IMR-90 (cell line): ENCODE measurements around the gene CDH22. TPM values are rescaled to one million over a fixed set of nuclear protein-coding genes. Genes with fewer than 3 reads are reported as not detected.

ENCODE experiments used
- ATAC-seq: fragments of 200-7000 bp; cut with Tn5 transposase; 2 replicates; pipeline ENCODE4 v1.9.1; 2020; ENCODE audit warnings: low read depth, mild to moderate bottlenecking, moderate library complexity
- BruUV-seq: library from RNA; stranded (reverse); fragments of 400-500 nt; replicated peaks from 2 replicates; lab custom pipeline; 2021; lab: Mats Ljungman, UMichigan
- CTCF ChIA-PET: fragments of 300-600 bp; formaldehyde crosslinking; extraction: SDS; loops from one replicate; lab custom pipeline; 2021; ENCODE audit warnings: antibody characterized with exemption; lab: Yijun Ruan, JAX
- POLR2A ChIA-PET: fragments of 300-600 bp; sonication (Branson Sonifier 250); formaldehyde crosslinking; loops from one replicate; lab custom pipeline; 2022; ENCODE audit warnings: antibody characterized with exemption; ENCODE audit not compliant: unreplicated experiment; lab: Charles Lee
- DNase-seq: peaks from one replicate; pipeline ENCODE4 v3.0.0; 2013
- H2AFZ ChIP-seq: replicated peaks from 2 replicates; pipeline ENCODE3; 2013; ENCODE audit warnings: low read length, mild to moderate bottlenecking; ENCODE audit not compliant: poor library complexity
- H2AK5ac ChIP-seq: 2 replicates; pipeline ENCODE4 v1.6.1; 2013; ENCODE audit warnings: low read depth, low read length, inconsistent platforms
- H2AK9ac ChIP-seq: replicated peaks from 2 replicates; pipeline ENCODE3; 2013; ENCODE audit warnings: mild to moderate bottlenecking, low read depth, low read length, moderate library complexity; ENCODE audit not compliant: poor library complexity
- H2BK120ac ChIP-seq: 2 replicates; pipeline ENCODE4 v1.6.1; 2013; ENCODE audit warnings: low read depth, low read length, inconsistent platforms
- H2BK15ac ChIP-seq: 3 replicates; pipeline ENCODE4 v1.6.1; 2013; ENCODE audit warnings: low read depth, low read length, inconsistent platforms
- H2BK20ac ChIP-seq: 2 replicates; pipeline ENCODE4 v1.6.1; 2013; ENCODE audit warnings: low read depth, mild to moderate bottlenecking, inconsistent platforms, low read length, moderate library complexity
- H2BK5ac ChIP-seq: 2 replicates; pipeline ENCODE4 v1.6.1; 2013; ENCODE audit warnings: mild to moderate bottlenecking, low read depth, low read length, inconsistent platforms; ENCODE audit not compliant: poor library complexity, severe bottlenecking
- H3K14ac ChIP-seq: replicated peaks from 2 replicates; pipeline ENCODE4 v1.6.1; 2013; ENCODE audit warnings: low read depth, low read length, inconsistent platforms
- H3K18ac ChIP-seq: 2 replicates; pipeline ENCODE4 v1.6.1; 2013; ENCODE audit warnings: low read depth, low read length, control low read depth
- H3K23ac ChIP-seq: 2 replicates; pipeline ENCODE4 v1.6.1; 2013; ENCODE audit warnings: low read depth, low read length, inconsistent platforms
- H3K27ac ChIP-seq: 2 replicates; pipeline ENCODE4 v1.5.1; 2013; ENCODE audit warnings: mild to moderate bottlenecking, control low read depth, low read length; ENCODE audit not compliant: insufficient read depth
- H3K27me3 ChIP-seq: 2 replicates; pipeline ENCODE4 v1.6.1; 2013; ENCODE audit warnings: low read length; ENCODE audit not compliant: control insufficient read depth, insufficient read depth
- H3K36me3 ChIP-seq: 2 replicates; pipeline ENCODE4 v1.6.1; 2013; ENCODE audit warnings: low read length, mixed read lengths; ENCODE audit not compliant: control insufficient read depth, insufficient read depth
- H3K4ac ChIP-seq: 2 replicates; pipeline ENCODE4 v1.6.1; 2013; ENCODE audit warnings: low read depth, low read length, inconsistent platforms
- H3K4me1 ChIP-seq: 2 replicates; pipeline ENCODE4 v1.6.1; 2013; ENCODE audit warnings: low read length, mixed read lengths; ENCODE audit not compliant: control insufficient read depth, insufficient read depth
- H3K4me2 ChIP-seq: 2 replicates; pipeline ENCODE4 v1.6.1; 2013; ENCODE audit warnings: low read depth, mild to moderate bottlenecking, control low read depth, low read length, moderate library complexity
- H3K4me3 ChIP-seq: 2 replicates; pipeline ENCODE4 v1.5.1; 2013; ENCODE audit warnings: low read depth, mild to moderate bottlenecking, control low read depth, low read length, moderate library complexity; ENCODE audit not compliant: insufficient read depth
- H3K56ac ChIP-seq: 2 replicates; pipeline ENCODE4 v1.6.1; 2013; ENCODE audit warnings: low read length, inconsistent platforms; ENCODE audit not compliant: insufficient read depth; ENCODE audit errors: extremely low read depth
- H3K79me1 ChIP-seq, 2 experiments: 2 replicates each; pipeline ENCODE4 v1.6.1; 2013; ENCODE audit warnings: low read length in 2 of 2, inconsistent platforms in 1 of 2, low read depth in 1 of 2
- H3K9ac ChIP-seq: 2 replicates; pipeline ENCODE4 v1.6.1; 2013; ENCODE audit warnings: low read depth, low read length, control low read depth
- H3K9me1 ChIP-seq: 2 replicates; pipeline ENCODE4 v1.6.1; 2013; ENCODE audit warnings: low read length, inconsistent platforms; ENCODE audit not compliant: insufficient read depth
- H3K9me3 ChIP-seq: 2 replicates; pipeline ENCODE4 v1.6.1; 2013; ENCODE audit warnings: low read length; ENCODE audit not compliant: control insufficient read depth, insufficient read depth
- H4K20me1 ChIP-seq: 2 replicates; pipeline ENCODE4 v1.6.1; 2013; ENCODE audit warnings: low read length, inconsistent platforms; ENCODE audit not compliant: insufficient read depth
- H4K5ac ChIP-seq: 2 replicates; pipeline ENCODE4 v1.6.1; 2013; ENCODE audit warnings: mild to moderate bottlenecking, low read depth, low read length, control low read depth
- H4K8ac ChIP-seq, 2 experiments: 2 replicates each; pipeline ENCODE4 v1.6.1; 2013; ENCODE audit warnings: low read depth in 2 of 2, low read length in 2 of 2, control low read depth in 1 of 2, inconsistent platforms in 1 of 2
- H4K91ac ChIP-seq: 2 replicates; pipeline ENCODE4 v1.6.1; 2013; ENCODE audit warnings: low read depth, low read length, inconsistent platforms; ENCODE audit not compliant: insufficient read depth
- RCOR1 ChIP-seq: IDR thresholded peaks from 2 replicates; pipeline ENCODE4 v1.6.1; 2012; ENCODE audit warnings: mild to moderate bottlenecking, low read length, improper control_type of control experiment; ENCODE audit not compliant: insufficient replicate concordance
- WGBS, 2 experiments: methylation state at CpG; one replicate each; pipeline versions ENCODE4 v1.1.5 to v1.1.7; 2013; ENCODE audit warnings: missing lambda C conversion rate in 2 of 2; ENCODE audit not compliant: insufficient read length in 1 of 2; ENCODE audit errors: extremely low coverage in 2 of 2; 5-methylcytosine and 5-hydroxymethylcytosine counted together
- dilution Hi-C: fragments of 300-500 bp; cut with HindIII; formaldehyde crosslinking; loops from one replicate; pipeline ENCODE4 v1.14.3; 2018; ENCODE audit warnings: low sequenced_read_pairs; ENCODE audit not compliant: unreplicated experiment
- in situ Hi-C: fragments of 300-500 bp; cut with MboI; formaldehyde crosslinking; loops from 3 replicates; pipeline ENCODE4 v1.14.3; 2019; ENCODE audit warnings: low sequenced_read_pairs, inconsistent platforms, mixed read lengths
- intact Hi-C: fragments of 100-400 bp; cut with micrococcal nuclease; formaldehyde crosslinking; loops from 2 replicates; pipeline ENCODE4 v1.10.0; 2022
- polyA plus RNA-seq, 3 experiments: library from polyadenylated mRNA; depleted of rRNA; stranded (reverse); fragments of >200 nt; gene quantifications; 2 replicates each; pipeline ENCODE4 v1.2.3, GENCODE V29; 2012; ENCODE audit warnings: low replicate concordance in 1 of 3
- total RNA-seq: library from RNA; depleted of rRNA; stranded (reverse); fragments of >200 nt; gene quantifications from 2 replicates; pipeline ENCODE4 v1.2.3, GENCODE V29; 2012

CDH22 gene
- total and polyA plus RNA-seq, 2 of the 4 experiments (the other 2 are of a cell fraction), result not detected

- Histone ChIP-seq H3K18ac (no peak overlapping the region), H2AK9ac (no peak overlapping the region), H3K9ac (no peak overlapping the region), H4K5ac (no peak overlapping the region), H3K4me2 (no peak overlapping the region), H3K79me1 (no peaks in the 10 kb centered on the region), H3K4ac (no peak overlapping the region), H4K8ac (no peak overlapping the region), H2AK5ac (no peak overlapping the region), H3K36me3 (no peaks in the 10 kb centered on the region), H4K20me1 (no peaks in the 10 kb centered on the region), H2AFZ (no peak overlapping the region), H3K56ac (no peak overlapping the region), H3K9me1 (no peaks in the 10 kb centered on the region), H2BK15ac (no peak overlapping the region), H4K91ac (no peak overlapping the region), H2BK120ac (no peak overlapping the region), H3K9me3 (no peaks in the 10 kb centered on the region), H3K27me3 (peaks cover 81% of the 10 kb centered on the region), H3K27ac (no peak overlapping the region), H3K4me3 (no peak overlapping the region), H3K14ac (no peak overlapping the region), H2BK5ac (no peak overlapping the region), H3K23ac (no peak overlapping the region), H2BK20ac (no peak overlapping the region), H3K4me1 (no peaks in the 10 kb centered on the region)
- TF ChIP-seq RCOR1, result no peak
- ATAC-seq, result no peak
- no peak for DNase-seq
- CTCF ChIA-PET, result no interaction called here
- POLR2A ChIA-PET, result interaction anchor here (0.5 kb wide), 1 partner anchor 263 kb away, joined by 3 read pairs; no protein-coding TSS in a partner anchor
- BruUV-seq, result no TSS peak
- WGBS, 2 experiments, result 6% methylated on average over 6 of the region's 24 CpGs; no CpG with 5 or more reads in 1 of the 2 experiments
- in situ Hi-C loops (no loop called here), dilution Hi-C loops (no loop called here), intact Hi-C loops (no loop called here)
These were observed 8.8 kb upstream of the CDH22 start for GRCh38 chr20:46316984-46317684.
